Pancreas (tissue), 10 donors: ENCODE results near the gene ZEB2. TPM values are rescaled to one million over a fixed set of nuclear protein-coding genes. Genes with fewer than 3 reads are reported as not detected.

Source experiments
- ATAC-seq, 4 donors: fragments of 200-7000 bp; cut with Tn5 transposase; one replicate each; pipeline versions ENCODE4 v1.8.0 to v1.9.1; 2020; ENCODE audit warnings: mild to moderate bottlenecking in 4 of 4, moderate library complexity in 4 of 4
- DNase-seq, 6 donors: peaks; one replicate each; pipeline ENCODE4 v3.0.0-alpha.2; 2020
- FAIRE-seq: peaks from 2 replicates; lab custom pipeline; 2012; peaks lifted over from hg19 to GRCh38; lab: Jason Lieb, UNC
- H3K27ac ChIP-seq, 4 donors: fragments of 200-600 bp; sonication (generic); 1 replicate in 3 of 4; 2 replicates in 1 of 4; pipeline versions ENCODE4 v1.5.0 to v1.8.0; 2020
- H3K27me3 ChIP-seq, 4 donors: fragments of 200-600 bp; one replicate each; pipeline ENCODE4 v1.8.0; 2021
- H3K36me3 ChIP-seq, 3 donors: fragments of 200-600 bp; sonication (generic) in 1 of 3; one replicate each; pipeline versions ENCODE4 v1.5.0 to v1.8.0; 2020 to 2021
- H3K4me1 ChIP-seq, 3 donors: fragments of 200-600 bp; one replicate each; pipeline ENCODE4 v1.8.0; 2021
- H3K4me3 ChIP-seq, 4 donors: fragments of 200-600 bp; sonication (generic) in 2 of 4; one replicate each; pipeline versions ENCODE4 v1.5.0 to v1.8.0; 2020 to 2021
- H3K9me3 ChIP-seq, 4 donors: fragments of 200-600 bp; one replicate each; pipeline ENCODE4 v1.8.0; 2021
- WGBS, 2 donors: extraction: QIAGEN DNeasy Blood & Tissue Kit; methylation state at CpG; one replicate each; pipeline ENCODE4 v1.1.7; 2013; 5-methylcytosine and 5-hydroxymethylcytosine counted together
- intact Hi-C, 3 donors: fragments of 100-400 bp; cut with DNase I; formaldehyde crosslinking; loops; one replicate each; pipeline versions ENCODE4 v1.11.1 to v1.14.2; 2022
- polyA plus RNA-seq, 2 donors: library from polyadenylated mRNA; stranded (reverse); fragments of 200-250 nt; gene quantifications; one replicate each; pipeline ENCODE4 v1.2.3, GENCODE V29; 2013
- total RNA-seq, 6 donors: library from RNA; stranded (reverse); fragmentation: NEBNext Ultra II Directional in 4 of 6; extraction: Animal tissue kit (Norgen Biotek cat#: 25700) in 4 of 6; gene quantifications; one replicate each; pipeline versions ENCODE4 v1.2.1 to v1.2.4, GENCODE V29; 2021 to 2023
- TF ChIP-seq, protein P1 (sequence below), 4 donors: fragments of 200-600 bp; sonication (generic) in 3 of 4; IDR thresholded peaks; one replicate each; pipeline versions ENCODE4 v1.5.0 to v1.8.0; 2021; ENCODE audit warnings: antibody characterized with exemption in 4 of 4
- donor health status: healthy with polysubstance abuse.
- donor health status: DM: no; HTN: no; CAD: no; lungs with moderate emphysema.
- donor health status: DM: no; HTN: no; CAD: no.
- donor health status: control.
- donor health status: control.
- donor health status: Bipolar disorder and iron deficiency.
- donor health status: DM: yes; HTN: yes; CAD: no.
- donor health status: DM: no; HTN: no; CAD: no.
- donor health status: DM: no; HTN: no; CAD: no.
- donor health status: DM: yes; HTN: yes; CAD: no.

Gene ZEB2
- total and polyA plus RNA-seq, 8 donors: 3.8 to 38.6 (median 5.7) TPM

DNA sequence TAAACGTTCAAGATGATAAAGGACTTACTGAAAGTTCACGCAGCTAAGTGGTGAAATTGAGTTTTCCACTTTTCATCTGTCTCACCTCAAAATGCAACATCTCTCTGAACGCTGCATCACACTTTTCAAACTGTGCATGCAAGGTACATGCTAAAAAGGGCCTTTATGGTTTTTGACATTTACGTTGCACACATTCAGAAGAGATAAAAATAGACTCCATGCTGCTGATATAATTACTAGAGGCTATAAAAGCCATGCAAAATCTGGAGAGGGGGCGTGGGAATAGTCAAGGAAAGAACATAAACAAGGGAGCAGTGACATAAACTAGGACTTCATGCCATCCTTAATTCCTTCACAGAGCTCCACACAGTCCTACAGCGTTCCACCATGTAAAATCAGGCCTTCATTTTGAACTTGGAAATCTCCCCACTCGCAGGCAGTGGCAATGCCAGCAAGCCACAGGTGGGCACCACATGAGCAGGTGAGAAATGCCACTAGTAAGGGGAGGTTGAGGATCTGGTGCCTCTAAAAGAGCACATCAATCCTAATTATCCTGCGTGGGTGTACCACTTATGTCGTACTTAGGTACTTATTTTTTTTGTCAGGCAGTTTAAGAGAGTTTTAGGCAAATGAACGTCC, 71.4 kb downstream of the ZEB2 start:
- TF ChIP-seq, protein P1, sequence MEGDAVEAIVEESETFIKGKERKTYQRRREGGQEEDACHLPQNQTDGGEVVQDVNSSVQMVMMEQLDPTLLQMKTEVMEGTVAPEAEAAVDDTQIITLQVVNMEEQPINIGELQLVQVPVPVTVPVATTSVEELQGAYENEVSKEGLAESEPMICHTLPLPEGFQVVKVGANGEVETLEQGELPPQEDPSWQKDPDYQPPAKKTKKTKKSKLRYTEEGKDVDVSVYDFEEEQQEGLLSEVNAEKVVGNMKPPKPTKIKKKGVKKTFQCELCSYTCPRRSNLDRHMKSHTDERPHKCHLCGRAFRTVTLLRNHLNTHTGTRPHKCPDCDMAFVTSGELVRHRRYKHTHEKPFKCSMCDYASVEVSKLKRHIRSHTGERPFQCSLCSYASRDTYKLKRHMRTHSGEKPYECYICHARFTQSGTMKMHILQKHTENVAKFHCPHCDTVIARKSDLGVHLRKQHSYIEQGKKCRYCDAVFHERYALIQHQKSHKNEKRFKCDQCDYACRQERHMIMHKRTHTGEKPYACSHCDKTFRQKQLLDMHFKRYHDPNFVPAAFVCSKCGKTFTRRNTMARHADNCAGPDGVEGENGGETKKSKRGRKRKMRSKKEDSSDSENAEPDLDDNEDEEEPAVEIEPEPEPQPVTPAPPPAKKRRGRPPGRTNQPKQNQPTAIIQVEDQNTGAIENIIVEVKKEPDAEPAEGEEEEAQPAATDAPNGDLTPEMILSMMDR (IDR thresholded peaks at IDR 0.05): no peak
- Histone ChIP-seq H3K27me3 (no peaks in the 10 kb centered on the region), H3K4me3 (no peak overlapping the region), H3K4me1 (no peaks in the 10 kb centered on the region), H3K27ac (no peak overlapping the region), H3K36me3 (no peaks in the 10 kb centered on the region), H3K9me3 (no peaks in the 10 kb centered on the region)
- intact Hi-C loops: no loop called here
- no peak for ATAC-seq
- no peak for FAIRE-seq
- DNase-seq: no peak
- WGBS, 2 donors: 70 to 83% methylated on average over 10 of the region's 10 CpGs

DNA sequence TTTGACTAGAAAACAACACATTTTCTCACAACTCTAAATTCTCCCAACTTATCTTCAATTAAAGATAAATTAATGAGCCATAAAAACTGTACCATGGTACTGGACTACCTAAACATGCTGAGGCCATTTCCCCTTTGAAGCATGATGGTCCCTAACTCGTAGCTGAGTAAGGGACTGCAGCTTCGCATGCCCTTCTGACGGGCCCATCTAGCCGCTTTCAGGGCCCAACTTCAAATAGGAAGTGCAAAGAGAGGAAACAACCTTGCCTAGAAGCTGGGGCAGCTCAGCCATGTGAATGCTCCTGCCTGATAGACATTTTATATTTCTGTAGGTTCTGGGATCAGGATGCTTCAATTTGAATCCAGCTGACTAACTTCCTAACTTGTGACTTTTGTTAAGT, 72.4 kb downstream of the ZEB2 start:
- DNase-seq (no peak), ATAC-seq (no peak), FAIRE-seq (no peak)
- H3K36me3 ChIP-seq: no peaks in the 10 kb centered on the region
- TF ChIP-seq, protein P1 (IDR thresholded peaks at IDR 0.05): no peak
- H3K27me3 ChIP-seq: no peaks in the 10 kb centered on the region
- 83 to 85% methylated on average over 4 of the region's 4 CpGs for WGBS, 2 donors
- no peaks in the 10 kb centered on the region for H3K9me3 ChIP-seq
- no peaks in the 10 kb centered on the region for H3K4me1 ChIP-seq
- no peak overlapping the region for H3K4me3 ChIP-seq
- intact Hi-C loops: no loop called here
- H3K27ac ChIP-seq: no peak overlapping the region

DNA sequence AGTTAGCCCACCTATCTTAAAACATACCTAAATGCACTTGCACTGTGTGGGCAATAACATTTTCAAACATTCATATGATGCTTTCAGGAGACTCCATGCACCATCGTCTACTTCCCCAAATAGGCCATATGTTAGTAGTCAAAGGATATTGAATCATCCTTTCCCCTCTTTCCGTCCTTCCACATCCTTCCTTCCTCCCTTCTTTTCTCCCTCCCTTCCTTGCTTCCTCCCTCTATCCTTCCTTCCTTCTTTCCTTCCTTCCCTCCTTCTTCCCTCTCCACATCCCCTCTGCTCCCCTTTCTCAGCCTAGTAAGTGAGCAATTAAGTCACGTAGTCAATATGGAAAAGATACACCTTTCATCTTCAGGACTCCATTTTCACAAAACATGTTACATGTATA, 73.8 kb downstream of the ZEB2 start:
- 83 to 88% methylated on average over 3 of the region's 3 CpGs for WGBS, 2 donors
- H3K27ac ChIP-seq: no peak overlapping the region
- no peak for FAIRE-seq

DNA sequence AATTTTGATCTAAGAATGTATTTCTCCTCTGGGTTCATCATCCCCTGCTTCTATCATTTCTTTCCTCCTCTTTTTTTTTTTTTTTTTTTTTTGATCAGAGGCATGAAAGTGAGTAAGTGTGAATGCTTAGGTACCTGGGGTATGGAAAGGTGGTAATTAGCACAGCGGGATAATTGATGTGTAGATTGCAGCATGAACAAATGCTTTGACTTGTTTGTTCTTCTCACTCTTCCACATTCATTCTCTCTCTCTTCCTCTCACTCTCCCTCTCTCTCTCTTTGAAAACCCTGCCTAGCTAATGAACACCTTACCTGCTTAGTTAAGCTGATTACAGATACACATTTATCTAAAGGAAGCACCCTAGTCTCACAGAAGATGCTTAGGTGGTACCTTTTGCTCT, 74.7 kb downstream of the ZEB2 start:
- intact Hi-C loops: no loop called here
- no peaks in the 10 kb centered on the region for H3K4me1 ChIP-seq
- no peak overlapping the region for H3K4me3 ChIP-seq
- no peak for ATAC-seq
- H3K36me3 ChIP-seq: no peaks in the 10 kb centered on the region
- 52 to 60% methylated on average over 1 of the region's 1 CpG for WGBS, 2 donors
- DNase-seq: no peak
- no peaks in the 10 kb centered on the region for H3K9me3 ChIP-seq
- H3K27ac ChIP-seq: no peak overlapping the region
- no peak for FAIRE-seq
- TF ChIP-seq, protein P1 (IDR thresholded peaks at IDR 0.05): no peak
- H3K27me3 ChIP-seq: no peaks in the 10 kb centered on the region

More for the DNA sequence above, 73.8 kb downstream of the ZEB2 start:
- Histone ChIP-seq H3K27me3 (no peaks in the 10 kb centered on the region), H3K4me1 (no peaks in the 10 kb centered on the region), H3K36me3 (no peaks in the 10 kb centered on the region), H3K9me3 (no peaks in the 10 kb centered on the region), H3K4me3 (no peak overlapping the region)
- DNase-seq (no peak), ATAC-seq (no peak)
- intact Hi-C loops: no loop called here
- TF ChIP-seq, protein P1 (IDR thresholded peaks at IDR 0.05): no peak
